HG03520 (cell line): ENCODE results near the gene KIF11.
"Not testable (repeated sequence)": the region's sequence is repeated elsewhere in the genome, so short reads cannot be mapped to it uniquely, and the experiment has no call there.

Experiments
- ATAC-seq: cut with Tn5 transposase; IDR thresholded peaks from one replicate; pipeline ENCODE4 v1.9.1; 2021; ENCODE audit warnings: mild to moderate bottlenecking, moderate library complexity; ENCODE audit not compliant: unreplicated experiment

Gene KIF11

GRCh38 chr10:92592761-92593618, at the start of gene KIF11:
KIF11 (plus strand) TSS chr10:92593130; CDS start chr10:92593376, 246 bp downstream.
- peak; percentile 56 for ATAC-seq

- no peak for ATAC-seq
These were observed 48.6 kb upstream of the KIF11 start for GRCh38 chr10:92544296-92544695.

- no peak for ATAC-seq
These were observed 47.4 kb upstream of the KIF11 start for GRCh38 chr10:92545556-92545955.

GRCh38 chr10:92547676-92548075, 45.3 kb upstream of the KIF11 start:
- ATAC-seq, result no peak

- ATAC-seq, result no peak
These were observed 42.0 kb upstream of the KIF11 start for GRCh38 chr10:92550924-92551323.

- no peak for ATAC-seq
These were observed 40.6 kb upstream of the KIF11 start for GRCh38 chr10:92552310-92552709.

- no peak for ATAC-seq
These were observed 39.0 kb upstream of the KIF11 start for GRCh38 chr10:92553959-92554358.

GRCh38 chr10:92559046-92559445, 33.9 kb upstream of the KIF11 start:
- no peak for ATAC-seq

- ATAC-seq, result no peak
These were observed 30.5 kb upstream of the KIF11 start for GRCh38 chr10:92562424-92562823.

GRCh38 chr10:92567952-92568600, 24.9 kb upstream of the KIF11 start:
- ATAC-seq, result no peak

GRCh38 chr10:92569071-92569470, 23.9 kb upstream of the KIF11 start:
- ATAC-seq, result no peak

GRCh38 chr10:92569663-92570062, 23.3 kb upstream of the KIF11 start:
- not testable (repeated sequence) for ATAC-seq

GRCh38 chr10:92571649-92572048, 21.3 kb upstream of the KIF11 start:
- ATAC-seq, result no peak

- ATAC-seq, result no peak
These were observed 20.4 kb upstream of the KIF11 start for GRCh38 chr10:92572362-92573090.

GRCh38 chr10:92573091-92573797, 19.7 kb upstream of the KIF11 start:
- peak; percentile 22 for ATAC-seq

- peak; percentile 62 for ATAC-seq
These were observed 19.0 kb upstream of the KIF11 start, which contains the start of gene IDE for GRCh38 chr10:92573798-92574547. IDE (minus strand) TSS chr10:92574093; CDS start chr10:92574019, 74 bp downstream.

- ATAC-seq, result no peak
These were observed 18.2 kb upstream of the KIF11 start for GRCh38 chr10:92574548-92575261.

- no peak for ATAC-seq
These were observed 17.0 kb upstream of the KIF11 start for GRCh38 chr10:92575961-92576360.

- not testable (repeated sequence) for ATAC-seq
These were observed 10.6 kb upstream of the KIF11 start for GRCh38 chr10:92582347-92582746.
